Ramos (cell line): ENCODE data around the gene ATP11A.

Source experiments
- in situ Hi-C: fragments of 300-500 bp; cut with MboI; formaldehyde crosslinking; loops from one replicate; pipeline ENCODE4 v1.14.3; 2022; ENCODE audit warnings: low sequenced_read_pairs; ENCODE audit not compliant: unreplicated experiment

ATP11A gene

GRCh38 chr13:112931028-112931934, 241.4 kb downstream of the ATP11A start:
- in situ Hi-C loops = no loop called here

- in situ Hi-C loops = no loop called here
Observed at GRCh38 chr13:112932971-112933370, 243.1 kb downstream of the ATP11A start.

DNA sequence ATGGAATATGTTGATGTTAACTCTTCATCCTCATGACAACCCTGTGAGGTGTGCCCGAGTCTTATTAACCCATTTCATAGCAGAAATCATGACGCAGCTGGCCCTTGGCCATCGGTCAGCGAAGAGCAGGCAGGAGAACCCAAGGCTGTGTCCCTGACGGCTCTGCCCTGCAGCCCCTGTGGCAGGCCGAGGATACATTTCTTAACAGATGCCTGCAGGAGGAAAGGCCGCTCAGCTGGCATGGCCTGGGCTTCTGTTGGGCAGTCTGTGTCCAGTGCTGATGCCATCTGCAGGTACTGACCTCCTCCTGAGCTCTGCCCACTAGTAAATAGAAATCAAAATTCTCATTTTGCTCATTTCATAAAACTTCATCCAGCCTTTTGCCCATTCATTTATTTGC, 243.8 kb downstream of the ATP11A start:
- in situ Hi-C loops = no loop called here

DNA sequence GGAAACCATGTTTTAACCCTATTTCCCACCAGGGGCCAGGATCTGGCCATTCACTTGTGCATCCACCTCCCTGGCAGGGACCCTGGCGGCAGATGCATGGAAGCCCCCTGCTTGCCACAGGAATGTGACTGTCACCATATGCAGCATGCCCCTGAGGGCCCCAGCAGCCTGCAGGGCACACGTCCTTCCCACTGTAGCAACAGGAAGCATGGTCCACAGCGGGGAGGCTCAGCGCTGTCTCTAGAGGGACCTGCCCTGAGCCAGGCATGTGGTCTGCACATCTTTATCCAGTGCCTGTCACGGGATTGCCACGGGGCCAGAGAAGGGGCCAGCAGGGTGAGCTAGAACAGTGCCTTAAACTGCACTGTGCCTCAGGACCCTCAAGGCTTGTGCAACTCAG, 244.2 kb downstream of the ATP11A start:
- in situ Hi-C loops = no loop called here
